HEK293 (cell line): ENCODE measurements around the gene PGBD4.

Source experiments
- KLF16 ChIP-seq: fragments of 450-650 bp; formaldehyde crosslinking; IDR thresholded peaks from 2 replicates; pipeline ENCODE4 v1.5.1; 2017; ENCODE audit warnings: missing biosample characterization, missing genetic modification characterization
- TSHZ1 ChIP-seq: fragments of 450-650 bp; formaldehyde crosslinking; IDR thresholded peaks from 2 replicates; pipeline ENCODE4 v1.5.1; 2016; ENCODE audit warnings: missing biosample characterization, missing genetic modification characterization, borderline replicate concordance
- ZNF426 ChIP-seq: fragments of 450-650 bp; formaldehyde crosslinking; IDR thresholded peaks from 2 replicates; pipeline ENCODE4 v1.5.1; 2017; ENCODE audit warnings: missing biosample characterization, missing genetic modification characterization, mild to moderate bottlenecking, inconsistent platforms, moderate library complexity
- TF ChIP-seq, protein P1 (sequence below): fragments of 450-650 bp; formaldehyde crosslinking; IDR thresholded peaks from 2 replicates; pipeline ENCODE4 v1.5.1; 2016; ENCODE audit warnings: missing biosample characterization, missing genetic modification characterization
- TF ChIP-seq, protein P2 (sequence below): fragments of 450-650 bp; formaldehyde crosslinking; conservative IDR thresholded peaks from 2 replicates; pipeline ENCODE4 v1.5.1; 2016; ENCODE audit warnings: low read depth, missing biosample characterization, missing genetic modification characterization

DNA sequence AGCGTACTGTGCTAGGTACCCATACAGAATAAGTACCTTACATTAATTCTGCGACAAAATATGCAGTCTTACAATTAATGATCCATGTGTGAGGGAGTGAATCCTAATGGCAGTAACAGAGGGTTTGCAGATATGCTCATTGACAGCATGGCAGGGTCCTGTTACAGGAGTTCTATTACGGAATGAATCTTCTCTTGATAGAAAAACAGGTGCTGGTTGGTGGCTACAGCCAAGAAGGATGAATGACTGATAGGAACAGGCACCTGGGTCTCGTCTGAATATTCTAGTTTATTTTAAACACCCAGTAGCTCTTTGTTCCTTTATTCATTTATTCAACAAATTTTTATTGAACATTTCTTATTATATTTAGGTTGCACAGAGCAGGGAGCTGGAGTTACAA, 22.8 kb downstream of the PGBD4 start:
- TF ChIP-seq, protein P1, sequence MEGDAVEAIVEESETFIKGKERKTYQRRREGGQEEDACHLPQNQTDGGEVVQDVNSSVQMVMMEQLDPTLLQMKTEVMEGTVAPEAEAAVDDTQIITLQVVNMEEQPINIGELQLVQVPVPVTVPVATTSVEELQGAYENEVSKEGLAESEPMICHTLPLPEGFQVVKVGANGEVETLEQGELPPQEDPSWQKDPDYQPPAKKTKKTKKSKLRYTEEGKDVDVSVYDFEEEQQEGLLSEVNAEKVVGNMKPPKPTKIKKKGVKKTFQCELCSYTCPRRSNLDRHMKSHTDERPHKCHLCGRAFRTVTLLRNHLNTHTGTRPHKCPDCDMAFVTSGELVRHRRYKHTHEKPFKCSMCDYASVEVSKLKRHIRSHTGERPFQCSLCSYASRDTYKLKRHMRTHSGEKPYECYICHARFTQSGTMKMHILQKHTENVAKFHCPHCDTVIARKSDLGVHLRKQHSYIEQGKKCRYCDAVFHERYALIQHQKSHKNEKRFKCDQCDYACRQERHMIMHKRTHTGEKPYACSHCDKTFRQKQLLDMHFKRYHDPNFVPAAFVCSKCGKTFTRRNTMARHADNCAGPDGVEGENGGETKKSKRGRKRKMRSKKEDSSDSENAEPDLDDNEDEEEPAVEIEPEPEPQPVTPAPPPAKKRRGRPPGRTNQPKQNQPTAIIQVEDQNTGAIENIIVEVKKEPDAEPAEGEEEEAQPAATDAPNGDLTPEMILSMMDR (tag by site-specific recombination): no peak
- no peak for TF ChIP-seq KLF16 (tag by site-specific recombination)
- no peak for TF ChIP-seq TSHZ1 (tag by site-specific recombination)
- TF ChIP-seq, protein P2, sequence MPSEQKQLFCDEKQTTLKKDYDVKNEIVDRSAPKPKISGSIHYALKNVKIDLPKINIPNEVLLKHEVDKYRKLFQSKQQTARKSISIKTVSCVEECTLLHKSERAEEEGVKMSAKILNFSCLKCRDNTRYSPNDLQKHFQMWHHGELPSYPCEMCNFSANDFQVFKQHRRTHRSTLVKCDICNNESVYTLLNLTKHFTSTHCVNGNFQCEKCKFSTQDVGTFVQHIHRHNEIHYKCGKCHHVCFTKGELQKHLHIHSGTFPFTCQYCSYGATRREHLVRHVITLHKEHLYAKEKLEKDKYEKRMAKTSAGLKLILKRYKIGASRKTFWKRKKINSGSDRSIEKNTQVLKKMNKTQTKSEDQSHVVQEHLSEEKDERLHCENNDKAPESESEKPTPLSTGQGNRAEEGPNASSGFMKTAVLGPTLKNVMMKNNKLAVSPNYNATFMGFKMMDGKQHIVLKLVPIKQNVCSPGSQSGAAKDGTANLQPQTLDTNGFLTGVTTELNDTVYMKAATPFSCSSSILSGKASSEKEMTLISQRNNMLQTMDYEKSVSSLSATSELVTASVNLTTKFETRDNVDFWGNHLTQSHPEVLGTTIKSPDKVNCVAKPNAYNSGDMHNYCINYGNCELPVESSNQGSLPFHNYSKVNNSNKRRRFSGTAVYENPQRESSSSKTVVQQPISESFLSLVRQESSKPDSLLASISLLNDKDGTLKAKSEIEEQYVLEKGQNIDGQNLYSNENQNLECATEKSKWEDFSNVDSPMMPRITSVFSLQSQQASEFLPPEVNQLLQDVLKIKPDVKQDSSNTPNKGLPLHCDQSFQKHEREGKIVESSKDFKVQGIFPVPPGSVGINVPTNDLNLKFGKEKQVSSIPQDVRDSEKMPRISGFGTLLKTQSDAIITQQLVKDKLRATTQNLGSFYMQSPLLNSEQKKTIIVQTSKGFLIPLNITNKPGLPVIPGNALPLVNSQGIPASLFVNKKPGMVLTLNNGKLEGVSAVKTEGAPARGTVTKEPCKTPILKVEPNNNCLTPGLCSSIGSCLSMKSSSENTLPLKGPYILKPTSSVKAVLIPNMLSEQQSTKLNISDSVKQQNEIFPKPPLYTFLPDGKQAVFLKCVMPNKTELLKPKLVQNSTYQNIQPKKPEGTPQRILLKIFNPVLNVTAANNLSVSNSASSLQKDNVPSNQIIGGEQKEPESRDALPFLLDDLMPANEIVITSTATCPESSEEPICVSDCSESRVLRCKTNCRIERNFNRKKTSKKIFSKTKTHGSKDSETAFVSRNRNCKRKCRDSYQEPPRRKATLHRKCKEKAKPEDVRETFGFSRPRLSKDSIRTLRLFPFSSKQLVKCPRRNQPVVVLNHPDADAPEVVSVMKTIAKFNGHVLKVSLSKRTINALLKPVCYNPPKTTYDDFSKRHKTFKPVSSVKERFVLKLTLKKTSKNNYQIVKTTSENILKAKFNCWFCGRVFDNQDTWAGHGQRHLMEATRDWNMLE: no peak
- no peak for TF ChIP-seq ZNF426 (tag by site-specific recombination)
